Inflammatory macrophage (primary cell): ENCODE data around the gene ADAMTS14.
A peak's percentile ranks its signal among the peaks of the same experiment; 100 is the strongest.

ENCODE experiments used
- DNase-seq, 2 donors: peaks; one replicate each; pipeline ENCODE4 v3.0.0-alpha.2; 2020 to 2022

Gene ADAMTS14

GRCh38 chr10:70733051-70733450 lies 60.7 kb downstream of the ADAMTS14 start:
- DNase-seq, result no peak

- no peak for DNase-seq
These were observed 62.9 kb downstream of the ADAMTS14 start for GRCh38 chr10:70735161-70735560.

GRCh38 chr10:70736525-70736924 lies 64.2 kb downstream of the ADAMTS14 start:
- DNase-seq, result no peak

- DNase-seq, result no peak
These were observed 64.9 kb downstream of the ADAMTS14 start for GRCh38 chr10:70737250-70737649.

- no peak for DNase-seq
These were observed 65.9 kb downstream of the ADAMTS14 start for GRCh38 chr10:70738006-70738760.

- no peak for DNase-seq
These were observed 66.4 kb downstream of the ADAMTS14 start for GRCh38 chr10:70738761-70739121.

GRCh38 chr10:70740406-70741288 lies 68.3 kb downstream of the ADAMTS14 start:
- DNase-seq, result no peak

GRCh38 chr10:70742537-70743429 lies 70.5 kb downstream of the ADAMTS14 start:
- peak; percentile 65 to 75 for DNase-seq

GRCh38 chr10:70743430-70743788 lies 71.1 kb downstream of the ADAMTS14 start:
- DNase-seq, result no peak

GRCh38 chr10:70743879-70744278 lies 71.6 kb downstream of the ADAMTS14 start:
- DNase-seq, result no peak

- peak; percentile 7 to 27 for DNase-seq
These were observed 72.4 kb downstream of the ADAMTS14 start for GRCh38 chr10:70744617-70745143.

- no peak for DNase-seq
These were observed 73.2 kb downstream of the ADAMTS14 start for GRCh38 chr10:70745555-70745954.

- DNase-seq, result no peak
These were observed 75.1 kb downstream of the ADAMTS14 start for GRCh38 chr10:70747192-70747965.

- DNase-seq, result no peak
These were observed 76.0 kb downstream of the ADAMTS14 start for GRCh38 chr10:70748305-70748704.

GRCh38 chr10:70748801-70749573 lies 76.7 kb downstream of the ADAMTS14 start:
- DNase-seq, result no peak

GRCh38 chr10:70749756-70750155 lies 77.5 kb downstream of the ADAMTS14 start:
- no peak for DNase-seq

- no peak for DNase-seq
These were observed 77.9 kb downstream of the ADAMTS14 start for GRCh38 chr10:70750156-70750703.

GRCh38 chr10:70751356-70751755 lies 79.0 kb downstream of the ADAMTS14 start:
- DNase-seq, result no peak

GRCh38 chr10:70751991-70752390 lies 79.7 kb downstream of the ADAMTS14 start:
- no peak for DNase-seq

GRCh38 chr10:70752571-70752970 lies 80.3 kb downstream of the ADAMTS14 start:
- no peak for DNase-seq
